ENCODE results near the gene MNAT1.

Gene MNAT1

DNA sequence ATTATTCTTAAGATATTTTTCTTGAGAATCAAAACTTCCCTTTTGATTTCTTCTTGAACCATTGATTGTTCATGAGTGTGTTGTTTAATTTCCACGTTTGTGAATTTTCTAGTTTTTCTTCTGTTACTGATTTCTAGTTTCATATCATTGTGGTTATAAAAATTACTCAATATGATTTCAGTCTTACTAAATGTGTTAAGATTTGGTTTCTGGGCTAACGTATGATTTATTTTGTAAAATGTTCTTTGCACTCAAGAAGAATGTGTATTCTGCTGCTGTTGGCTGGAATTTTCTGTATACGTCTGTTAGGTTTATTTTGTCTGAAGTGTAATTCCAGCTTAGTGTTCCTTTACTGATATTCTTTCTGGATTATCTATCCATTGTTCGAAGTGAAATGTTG is 221.6 kb downstream of the MNAT1 start:
- TF ChIP-seq TEAD4 (IDR thresholded peaks at IDR 0.05): no peak
- no peak for TF ChIP-seq CREB1 (IDR thresholded peaks at IDR 0.05; ENCODE audit: low read depth)
- TF ChIP-seq RAD21 (IDR thresholded peaks at IDR 0.05; ENCODE audit: low read depth): no peak
- TF ChIP-seq NFIC (IDR thresholded peaks at IDR 0.05): no peak
- TF ChIP-seq TAF1 (IDR thresholded peaks at IDR 0.05; ENCODE audit: low read depth): no peak
- TF ChIP-seq, protein P1, sequence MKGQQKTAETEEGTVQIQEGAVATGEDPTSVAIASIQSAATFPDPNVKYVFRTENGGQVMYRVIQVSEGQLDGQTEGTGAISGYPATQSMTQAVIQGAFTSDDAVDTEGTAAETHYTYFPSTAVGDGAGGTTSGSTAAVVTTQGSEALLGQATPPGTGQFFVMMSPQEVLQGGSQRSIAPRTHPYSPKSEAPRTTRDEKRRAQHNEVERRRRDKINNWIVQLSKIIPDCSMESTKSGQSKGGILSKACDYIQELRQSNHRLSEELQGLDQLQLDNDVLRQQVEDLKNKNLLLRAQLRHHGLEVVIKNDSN (IDR thresholded peaks at IDR 0.05): no peak
- no peak for TF ChIP-seq CEBPB (IDR thresholded peaks at IDR 0.05)
- TF ChIP-seq EGR1 (IDR thresholded peaks at IDR 0.05): no peak
- no peak for TF ChIP-seq ZBTB7A (IDR thresholded peaks at IDR 0.05; ENCODE audit: low read depth)
- TF ChIP-seq EP300 (IDR thresholded peaks at IDR 0.05; ENCODE audit: borderline replicate concordance): no peak
- TF ChIP-seq YY1 (IDR thresholded peaks at IDR 0.05; ENCODE audit: low read depth): no peak
- TF ChIP-seq TCF12 (IDR thresholded peaks at IDR 0.05; ENCODE audit: low read depth): no peak
- no peak for TF ChIP-seq REST (IDR thresholded peaks at IDR 0.05; ENCODE audit: low read depth)

DNA sequence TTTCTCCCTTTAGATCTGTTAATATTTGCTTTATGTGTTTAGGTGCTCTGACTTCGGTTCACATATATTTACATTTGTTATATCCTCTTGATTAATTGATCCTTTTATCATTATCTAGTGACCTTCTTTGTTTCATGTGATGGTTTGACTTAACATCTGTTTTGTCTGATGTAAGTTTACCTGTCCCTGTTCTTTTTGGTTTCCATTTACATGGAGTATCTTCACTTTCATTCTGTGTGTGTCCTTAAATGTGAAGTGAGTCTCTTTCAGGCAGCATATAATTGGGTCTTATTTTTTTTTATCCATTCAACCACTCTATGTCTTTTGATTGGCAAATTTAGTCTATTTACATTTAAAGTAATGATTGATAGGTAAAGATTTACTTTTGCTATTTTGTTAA is 222.1 kb downstream of the MNAT1 start:
- TF ChIP-seq EGR1 (IDR thresholded peaks at IDR 0.05): no peak
- no peak for TF ChIP-seq RAD21 (IDR thresholded peaks at IDR 0.05; ENCODE audit: low read depth)
- TF ChIP-seq ZBTB7A (IDR thresholded peaks at IDR 0.05; ENCODE audit: low read depth): no peak
- TF ChIP-seq CREB1 (IDR thresholded peaks at IDR 0.05; ENCODE audit: low read depth): no peak
- TF ChIP-seq, protein P1 (IDR thresholded peaks at IDR 0.05): no peak
- no peak for TF ChIP-seq CEBPB (IDR thresholded peaks at IDR 0.05)
- TF ChIP-seq EP300 (IDR thresholded peaks at IDR 0.05; ENCODE audit: borderline replicate concordance): no peak
- TF ChIP-seq REST (IDR thresholded peaks at IDR 0.05; ENCODE audit: low read depth): no peak
- TF ChIP-seq YY1 (IDR thresholded peaks at IDR 0.05; ENCODE audit: low read depth): no peak
- TF ChIP-seq, protein P2, sequence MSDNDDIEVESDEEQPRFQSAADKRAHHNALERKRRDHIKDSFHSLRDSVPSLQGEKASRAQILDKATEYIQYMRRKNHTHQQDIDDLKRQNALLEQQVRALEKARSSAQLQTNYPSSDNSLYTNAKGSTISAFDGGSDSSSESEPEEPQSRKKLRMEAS (IDR thresholded peaks at IDR 0.05): no peak
- no peak for TF ChIP-seq TCF12 (IDR thresholded peaks at IDR 0.05; ENCODE audit: low read depth)
- no peak for TF ChIP-seq TEAD4 (IDR thresholded peaks at IDR 0.05)
- TF ChIP-seq NFIC (IDR thresholded peaks at IDR 0.05): no peak
- TF ChIP-seq FOXM1 (IDR thresholded peaks at IDR 0.05; ENCODE audit: borderline replicate concordance, low read depth): no peak
- no peak for TF ChIP-seq TAF1 (IDR thresholded peaks at IDR 0.05; ENCODE audit: low read depth)

DNA sequence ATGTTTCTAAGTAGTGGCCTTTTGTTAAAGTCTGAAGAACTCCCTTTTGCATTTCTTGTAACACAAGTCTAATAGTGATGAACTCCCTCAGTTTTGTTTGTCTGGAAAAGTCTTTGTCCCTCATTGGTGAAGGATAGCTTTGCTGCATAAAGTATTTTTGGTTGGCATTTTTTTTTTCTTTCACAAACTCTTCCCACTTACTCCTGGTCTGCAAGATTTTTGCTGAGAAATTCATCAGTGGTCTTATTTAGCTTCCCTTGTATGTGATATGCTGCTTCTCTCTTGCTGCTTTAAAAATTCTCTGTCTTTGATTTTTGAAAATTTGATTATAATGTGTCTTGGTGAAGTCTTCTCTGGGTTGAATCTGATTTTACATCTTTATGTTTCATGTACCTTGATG is 223.6 kb downstream of the MNAT1 start:
- TF ChIP-seq NFIC (IDR thresholded peaks at IDR 0.05): no peak
- TF ChIP-seq TEAD4 (IDR thresholded peaks at IDR 0.05): no peak
- TF ChIP-seq CEBPB (IDR thresholded peaks at IDR 0.05): no peak
- no peak for TF ChIP-seq EGR1 (IDR thresholded peaks at IDR 0.05)
- no peak for TF ChIP-seq FOXM1 (IDR thresholded peaks at IDR 0.05; ENCODE audit: borderline replicate concordance, low read depth)
- TF ChIP-seq, protein P1 (IDR thresholded peaks at IDR 0.05): no peak
- TF ChIP-seq ZBTB7A (IDR thresholded peaks at IDR 0.05; ENCODE audit: low read depth): no peak
- TF ChIP-seq, protein P2 (IDR thresholded peaks at IDR 0.05): no peak
- TF ChIP-seq RAD21 (IDR thresholded peaks at IDR 0.05; ENCODE audit: low read depth): no peak
- TF ChIP-seq EP300 (IDR thresholded peaks at IDR 0.05; ENCODE audit: borderline replicate concordance): no peak
- TF ChIP-seq TAF1 (IDR thresholded peaks at IDR 0.05; ENCODE audit: low read depth): no peak
- no peak for TF ChIP-seq CREB1 (IDR thresholded peaks at IDR 0.05; ENCODE audit: low read depth)
- no peak for TF ChIP-seq TCF12 (IDR thresholded peaks at IDR 0.05; ENCODE audit: low read depth)
- TF ChIP-seq YY1 (IDR thresholded peaks at IDR 0.05; ENCODE audit: low read depth): no peak
- no peak for TF ChIP-seq REST (IDR thresholded peaks at IDR 0.05; ENCODE audit: low read depth)

GRCh38 chr14:60963761-60964160 is 229.2 kb downstream of the MNAT1 start:
- TF ChIP-seq, protein P2 (IDR thresholded peaks at IDR 0.05): no peak
